ENCODE measurements around the gene WNT5A. TPM values are rescaled to one million over a fixed set of nuclear protein-coding genes. Genes with fewer than 3 reads are reported as not detected.

Gene WNT5A
- total RNA-seq, 1 experiment from 2014 or later, result 0.15 TPM

DNA sequence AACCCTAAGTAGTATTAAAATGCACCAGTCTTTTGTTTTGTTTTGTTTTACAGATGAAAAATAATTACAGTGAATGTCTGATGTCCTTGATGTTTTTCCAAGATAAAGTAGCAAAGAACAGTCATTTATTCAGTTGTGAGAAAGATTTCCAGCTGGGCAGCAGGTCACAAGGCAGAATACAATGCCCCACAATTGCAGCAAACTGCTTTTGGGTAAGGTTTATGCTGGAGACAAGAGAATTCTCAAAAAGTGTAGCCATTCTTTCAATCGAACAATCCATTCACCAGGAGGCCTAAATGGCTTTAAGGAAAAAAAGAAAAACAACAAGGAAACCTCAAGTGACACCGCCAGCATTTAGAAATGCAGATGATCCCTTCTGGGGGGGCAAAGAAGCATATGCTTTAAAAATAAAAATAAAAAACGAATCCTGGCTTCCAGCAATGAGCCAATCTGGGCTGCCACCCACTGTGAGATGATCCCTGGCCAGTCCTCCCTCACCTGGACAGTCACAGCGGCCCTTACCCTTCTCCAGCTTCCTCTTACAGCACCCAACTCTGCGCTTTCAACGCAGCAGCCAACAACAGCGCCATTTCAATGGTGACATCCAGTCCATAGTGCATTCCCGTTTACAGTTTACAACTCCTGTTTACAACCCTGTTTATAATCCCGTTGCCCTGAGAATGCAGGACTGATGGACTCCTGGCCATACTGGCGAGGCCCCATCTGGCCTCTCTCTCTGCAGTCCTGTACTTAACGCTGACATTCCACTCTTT lies 25.7 kb upstream of the WNT5A start:
- Histone ChIP-seq H3K4me1 (ENCODE audit: control insufficient read depth in 1 of 2, insufficient read depth in 2 of 2, low read length in 2 of 2) (no peaks in the 10 kb centered on the region), H2AFZ (ENCODE audit: low read depth, low read length, poor library complexity, severe bottlenecking) (no peak overlapping the region), H3K9ac (ENCODE audit: low read length) (no peak overlapping the region), H3K36me3 (ENCODE audit: control insufficient read depth in 1 of 2, insufficient read depth in 2 of 2, low read length in 2 of 2) (no peaks in the 10 kb centered on the region), H3K4me3 (replicated peaks in 1 of 2; ENCODE audit: low read depth in 1 of 2, low read length in 2 of 2) (no peak overlapping the region), H3K9me3 (ENCODE audit: control insufficient read depth in 1 of 2, insufficient read depth in 1 of 2, low read depth in 1 of 2, low read length in 2 of 2) (peaks cover 0 to 4% of the 10 kb centered on the region in 2 experiments; a peak in 2 of 4 replicates), H3K79me2 (ENCODE audit: insufficient read depth, low read length) (no peaks in the 10 kb centered on the region), H3K27ac (ENCODE audit: low read depth, low read length) (no peak overlapping the region), H3K27me3 (ENCODE audit: insufficient read depth, low read length) (no peaks in the 10 kb centered on the region), H3K9me2 (ENCODE audit: insufficient read depth) (no peaks in the 10 kb centered on the region), H3K4me2 (ENCODE audit: low read length) (no peak overlapping the region), H4K20me1 (ENCODE audit: insufficient read depth) (no peaks in the 10 kb centered on the region)
- RAD21 ChIA-PET (ENCODE audit: low non-redundant PET in 1 of 2, low total read pairs in 2 of 2, uncharacterized antibody in 2 of 2, unreplicated experiment in 2 of 2), result no interaction called here
- POLR2A ChIA-PET, result no interaction called here
- BruUV-seq (replicated peaks), result no TSS peak
- CTCF ChIA-PET, result no interaction called here
- no peak for ATAC-seq
- intact Hi-C loops (cut with micrococcal nuclease), result no loop called here
- DNase-seq (ENCODE audit: low read depth, low spot score), result no peak
- TF ChIP-seq TCF7L2 (IDR thresholded peaks at IDR 0.05; ENCODE audit: borderline replicate concordance, extremely low read depth, insufficient read depth, insufficient read length) (no peak), SRF (IDR thresholded peaks at IDR 0.05; ENCODE audit: low read depth) (no peak), SIN3A (IDR thresholded peaks at IDR 0.05; ENCODE audit: low read depth) (no peak), ZNF274 (IDR thresholded peaks at IDR 0.05; ENCODE audit: low read depth, low read length) (no peak), ELF1 (IDR thresholded peaks at IDR 0.05; ENCODE audit: borderline replicate concordance, low read depth) (no peak), EZH2 (IDR thresholded peaks at IDR 0.05) (no peak), RAD21 (IDR thresholded peaks at IDR 0.05; ENCODE audit: low read depth) (no peak), JUND (IDR thresholded peaks at IDR 0.05) (no peak), POLR2AphosphoS5 (IDR thresholded peaks at IDR 0.05; ENCODE audit: low read depth, low read length) (no peak), CEBPB (IDR thresholded peaks at IDR 0.05; ENCODE audit: low read depth) (no peak)
- TF ChIP-seq, protein P1, sequence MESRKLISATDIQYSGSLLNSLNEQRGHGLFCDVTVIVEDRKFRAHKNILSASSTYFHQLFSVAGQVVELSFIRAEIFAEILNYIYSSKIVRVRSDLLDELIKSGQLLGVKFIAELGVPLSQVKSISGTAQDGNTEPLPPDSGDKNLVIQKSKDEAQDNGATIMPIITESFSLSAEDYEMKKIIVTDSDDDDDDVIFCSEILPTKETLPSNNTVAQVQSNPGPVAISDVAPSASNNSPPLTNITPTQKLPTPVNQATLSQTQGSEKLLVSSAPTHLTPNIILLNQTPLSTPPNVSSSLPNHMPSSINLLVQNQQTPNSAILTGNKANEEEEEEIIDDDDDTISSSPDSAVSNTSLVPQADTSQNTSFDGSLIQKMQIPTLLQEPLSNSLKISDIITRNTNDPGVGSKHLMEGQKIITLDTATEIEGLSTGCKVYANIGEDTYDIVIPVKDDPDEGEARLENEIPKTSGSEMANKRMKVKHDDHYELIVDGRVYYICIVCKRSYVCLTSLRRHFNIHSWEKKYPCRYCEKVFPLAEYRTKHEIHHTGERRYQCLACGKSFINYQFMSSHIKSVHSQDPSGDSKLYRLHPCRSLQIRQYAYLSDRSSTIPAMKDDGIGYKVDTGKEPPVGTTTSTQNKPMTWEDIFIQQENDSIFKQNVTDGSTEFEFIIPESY (IDR thresholded peaks at IDR 0.05; ENCODE audit: extremely low read depth, insufficient replicate concordance, low read length), result no peak
- TF ChIP-seq, protein P2, sequence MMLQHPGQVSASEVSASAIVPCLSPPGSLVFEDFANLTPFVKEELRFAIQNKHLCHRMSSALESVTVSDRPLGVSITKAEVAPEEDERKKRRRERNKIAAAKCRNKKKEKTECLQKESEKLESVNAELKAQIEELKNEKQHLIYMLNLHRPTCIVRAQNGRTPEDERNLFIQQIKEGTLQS (IDR thresholded peaks at IDR 0.05), result no peak
- TF ChIP-seq, protein P3, sequence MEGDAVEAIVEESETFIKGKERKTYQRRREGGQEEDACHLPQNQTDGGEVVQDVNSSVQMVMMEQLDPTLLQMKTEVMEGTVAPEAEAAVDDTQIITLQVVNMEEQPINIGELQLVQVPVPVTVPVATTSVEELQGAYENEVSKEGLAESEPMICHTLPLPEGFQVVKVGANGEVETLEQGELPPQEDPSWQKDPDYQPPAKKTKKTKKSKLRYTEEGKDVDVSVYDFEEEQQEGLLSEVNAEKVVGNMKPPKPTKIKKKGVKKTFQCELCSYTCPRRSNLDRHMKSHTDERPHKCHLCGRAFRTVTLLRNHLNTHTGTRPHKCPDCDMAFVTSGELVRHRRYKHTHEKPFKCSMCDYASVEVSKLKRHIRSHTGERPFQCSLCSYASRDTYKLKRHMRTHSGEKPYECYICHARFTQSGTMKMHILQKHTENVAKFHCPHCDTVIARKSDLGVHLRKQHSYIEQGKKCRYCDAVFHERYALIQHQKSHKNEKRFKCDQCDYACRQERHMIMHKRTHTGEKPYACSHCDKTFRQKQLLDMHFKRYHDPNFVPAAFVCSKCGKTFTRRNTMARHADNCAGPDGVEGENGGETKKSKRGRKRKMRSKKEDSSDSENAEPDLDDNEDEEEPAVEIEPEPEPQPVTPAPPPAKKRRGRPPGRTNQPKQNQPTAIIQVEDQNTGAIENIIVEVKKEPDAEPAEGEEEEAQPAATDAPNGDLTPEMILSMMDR (IDR thresholded peaks at IDR 0.05 in 2 of 3, conservative IDR thresholded peaks at IDR 0.05 in 1 of 3; ENCODE audit: borderline replicate concordance in 1 of 3, insufficient read depth in 1 of 3, low read depth in 2 of 3, low read length in 2 of 3), result no peak
- TF ChIP-seq, protein P4, sequence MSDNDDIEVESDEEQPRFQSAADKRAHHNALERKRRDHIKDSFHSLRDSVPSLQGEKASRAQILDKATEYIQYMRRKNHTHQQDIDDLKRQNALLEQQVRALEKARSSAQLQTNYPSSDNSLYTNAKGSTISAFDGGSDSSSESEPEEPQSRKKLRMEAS (IDR thresholded peaks at IDR 0.05), result no peak

Data from HCT116 (cell line).